Epidermal melanocyte (primary cell): ENCODE data around the gene ZFPL1.

Source experiments
- DNase-seq: peaks from one replicate; pipeline ENCODE4 v3.0.0; 2011; ENCODE audit warnings: low spot score; ENCODE audit not compliant: insufficient read length

The ZFPL1 gene

GRCh38 chr11:65059959-65060824 is 23.8 kb upstream of the ZFPL1 start:
- DNase-seq: no peak

- no peak for DNase-seq
Measured at GRCh38 chr11:65060913-65061408, 23.1 kb upstream of the ZFPL1 start.

GRCh38 chr11:65063532-65063931 is 20.5 kb upstream of the ZFPL1 start:
- no peak for DNase-seq

GRCh38 chr11:65064847-65065240 is 19.2 kb upstream of the ZFPL1 start:
- DNase-seq: no peak

GRCh38 chr11:65065851-65066250 is 18.2 kb upstream of the ZFPL1 start:
- DNase-seq: no peak

- DNase-seq: no peak
Measured at GRCh38 chr11:65066315-65066714, 17.7 kb upstream of the ZFPL1 start.

GRCh38 chr11:65066805-65067291 is 17.2 kb upstream of the ZFPL1 start:
- no peak for DNase-seq

GRCh38 chr11:65067446-65067845 is 16.6 kb upstream of the ZFPL1 start:
- no peak for DNase-seq

GRCh38 chr11:65069217-65069616 is 14.8 kb upstream of the ZFPL1 start:
- DNase-seq: no peak

- DNase-seq: no peak
Measured at GRCh38 chr11:65071907-65072630, 12.0 kb upstream of the ZFPL1 start.

- DNase-seq: no peak
Measured at GRCh38 chr11:65072631-65072966, 11.4 kb upstream of the ZFPL1 start.

- DNase-seq: no peak
Measured at GRCh38 chr11:65077451-65077850, 6.6 kb upstream of the ZFPL1 start.

- DNase-seq: no peak
Measured at GRCh38 chr11:65078151-65078550, 5.9 kb upstream of the ZFPL1 start.

GRCh38 chr11:65078786-65079342 is 5.2 kb upstream of the ZFPL1 start:
- no peak for DNase-seq

- no peak for DNase-seq
Measured at GRCh38 chr11:65083134-65083833, 738 bp upstream of the ZFPL1 start.

- DNase-seq: no peak
Measured at GRCh38 chr11:65084598-65085375, 765 bp downstream of the ZFPL1 start.

- DNase-seq: no peak
Measured at GRCh38 chr11:65085446-65085845, 1.4 kb downstream of the ZFPL1 start.

- DNase-seq: no peak
Measured at GRCh38 chr11:65086809-65087208, 2.8 kb downstream of the ZFPL1 start.

GRCh38 chr11:65087216-65087615 is 3.2 kb downstream of the ZFPL1 start:
- DNase-seq: no peak

GRCh38 chr11:65087827-65088226 is 3.8 kb downstream of the ZFPL1 start:
- no peak for DNase-seq

- no peak for DNase-seq
Measured at GRCh38 chr11:65089621-65090020, 5.6 kb downstream of the ZFPL1 start.
